ENCODE results near the gene PARP6. TPM values are rescaled to one million over a fixed set of nuclear protein-coding genes. Genes with fewer than 3 reads are reported as not detected.

The PARP6 gene
- total and polyA plus RNA-seq, 9 of the 15 experiments (the other 6 are each of a cell fraction or from before 2014, with no cell fraction given): 14.8 to 83.2 (median 28.3) TPM

DNA sequence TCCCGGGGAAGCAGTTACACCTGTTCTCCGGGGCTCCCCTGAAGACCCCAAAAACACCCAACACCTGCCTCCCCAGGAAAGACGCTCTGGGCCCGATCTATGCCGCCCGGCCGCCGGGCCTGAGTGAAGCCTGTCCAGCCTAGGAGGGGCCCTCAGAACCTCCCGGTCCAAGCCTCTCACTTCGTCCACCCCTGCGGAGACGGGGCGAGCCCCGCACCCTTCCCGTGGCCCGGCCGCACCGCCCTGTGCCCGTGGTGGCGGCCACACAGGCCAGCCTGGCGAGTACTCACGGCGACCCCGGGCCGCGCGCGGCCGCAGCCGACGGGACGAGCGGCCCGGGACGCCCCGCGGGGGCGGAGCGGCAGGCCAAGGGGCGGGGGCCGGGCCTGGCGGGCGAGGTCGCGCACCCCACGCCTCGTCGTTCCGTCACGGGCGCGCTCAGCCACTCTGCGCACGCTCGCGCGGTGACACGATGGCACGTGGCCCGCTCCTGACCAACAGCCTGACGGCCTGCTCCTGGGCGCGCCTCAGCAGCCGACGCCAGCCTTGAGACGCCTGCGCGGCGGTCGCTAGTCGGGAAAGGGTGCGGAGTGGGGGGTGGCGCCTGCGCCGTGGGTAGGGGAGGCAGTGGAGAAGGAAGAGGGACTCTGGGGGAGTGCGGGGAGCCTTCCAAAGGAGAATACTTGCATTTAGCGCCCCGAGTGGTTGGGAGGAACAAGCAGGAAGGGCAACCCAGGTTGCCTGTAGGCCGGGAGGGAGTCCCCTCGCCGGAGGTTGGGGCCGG is at the start of gene PARP6 (continued):
- TF ChIP-seq MTF1 (CRISPR knock-in tag; IDR thresholded peaks at IDR 0.05; ENCODE audit: borderline replicate concordance) (no peak), CBX5 (IDR thresholded peaks at IDR 0.05; ENCODE audit: borderline replicate concordance, low read depth) (no peak), SMARCA4 (IDR thresholded peaks at IDR 0.05) (no peak), ETV6 (IDR thresholded peaks at IDR 0.05; ENCODE audit: borderline replicate concordance in 1 of 2, low read depth in 2 of 2, low read length in 1 of 2) (0 out of 4 replicates have a peak, but pooled peaks of 1 of the 2 experiments have one; percentile 40), ETV6 (CRISPR knock-in tag; IDR thresholded peaks at IDR 0.05; ENCODE audit: borderline replicate concordance) (no peak), HOXB6 (CRISPR knock-in tag; IDR thresholded peaks at IDR 0.05; ENCODE audit: borderline replicate concordance) (no peak), KLF6 (CRISPR knock-in tag; IDR thresholded peaks at IDR 0.05; ENCODE audit: borderline replicate concordance) (no peak), ZNF140 (CRISPR knock-in tag; IDR thresholded peaks at IDR 0.05) (no peak), PHTF2 (CRISPR knock-in tag; IDR thresholded peaks at IDR 0.05) (no peak), PURB (CRISPR knock-in tag; IDR thresholded peaks at IDR 0.05; ENCODE audit: low read depth) (no peak), MCM5 (IDR thresholded peaks at IDR 0.05; ENCODE audit: low read depth) (no peak), MTA3 (IDR thresholded peaks at IDR 0.05; ENCODE audit: borderline replicate concordance) (peak; percentile 72; the same call in 1 of the 2 replicates), SREBF2 (CRISPR knock-in tag; IDR thresholded peaks at IDR 0.05) (no peak), U2AF2 (optimal IDR thresholded peaks at IDR 0.05; ENCODE audit: low read depth, low read length) (no peak), RBM22 (IDR thresholded peaks at IDR 0.05; ENCODE audit: low read depth, low read length, poor library complexity, severe bottlenecking) (no peak), CBX2 (IDR thresholded peaks at IDR 0.05; ENCODE audit: insufficient read depth, low read length, poor library complexity, severe bottlenecking) (no peak)
- TF ChIP-seq, protein P1, sequence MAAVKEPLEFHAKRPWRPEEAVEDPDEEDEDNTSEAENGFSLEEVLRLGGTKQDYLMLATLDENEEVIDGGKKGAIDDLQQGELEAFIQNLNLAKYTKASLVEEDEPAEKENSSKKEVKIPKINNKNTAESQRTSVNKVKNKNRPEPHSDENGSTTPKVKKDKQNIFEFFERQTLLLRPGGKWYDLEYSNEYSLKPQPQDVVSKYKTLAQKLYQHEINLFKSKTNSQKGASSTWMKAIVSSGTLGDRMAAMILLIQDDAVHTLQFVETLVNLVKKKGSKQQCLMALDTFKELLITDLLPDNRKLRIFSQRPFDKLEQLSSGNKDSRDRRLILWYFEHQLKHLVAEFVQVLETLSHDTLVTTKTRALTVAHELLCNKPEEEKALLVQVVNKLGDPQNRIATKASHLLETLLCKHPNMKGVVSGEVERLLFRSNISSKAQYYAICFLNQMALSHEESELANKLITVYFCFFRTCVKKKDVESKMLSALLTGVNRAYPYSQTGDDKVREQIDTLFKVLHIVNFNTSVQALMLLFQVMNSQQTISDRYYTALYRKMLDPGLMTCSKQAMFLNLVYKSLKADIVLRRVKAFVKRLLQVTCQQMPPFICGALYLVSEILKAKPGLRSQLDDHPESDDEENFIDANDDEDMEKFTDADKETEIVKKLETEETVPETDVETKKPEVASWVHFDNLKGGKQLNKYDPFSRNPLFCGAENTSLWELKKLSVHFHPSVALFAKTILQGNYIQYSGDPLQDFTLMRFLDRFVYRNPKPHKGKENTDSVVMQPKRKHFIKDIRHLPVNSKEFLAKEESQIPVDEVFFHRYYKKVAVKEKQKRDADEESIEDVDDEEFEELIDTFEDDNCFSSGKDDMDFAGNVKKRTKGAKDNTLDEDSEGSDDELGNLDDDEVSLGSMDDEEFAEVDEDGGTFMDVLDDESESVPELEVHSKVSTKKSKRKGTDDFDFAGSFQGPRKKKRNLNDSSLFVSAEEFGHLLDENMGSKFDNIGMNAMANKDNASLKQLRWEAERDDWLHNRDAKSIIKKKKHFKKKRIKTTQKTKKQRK (IDR thresholded peaks at IDR 0.05; ENCODE audit: borderline replicate concordance, low read depth, low read length): no peak
- TF ChIP-seq, protein P2, sequence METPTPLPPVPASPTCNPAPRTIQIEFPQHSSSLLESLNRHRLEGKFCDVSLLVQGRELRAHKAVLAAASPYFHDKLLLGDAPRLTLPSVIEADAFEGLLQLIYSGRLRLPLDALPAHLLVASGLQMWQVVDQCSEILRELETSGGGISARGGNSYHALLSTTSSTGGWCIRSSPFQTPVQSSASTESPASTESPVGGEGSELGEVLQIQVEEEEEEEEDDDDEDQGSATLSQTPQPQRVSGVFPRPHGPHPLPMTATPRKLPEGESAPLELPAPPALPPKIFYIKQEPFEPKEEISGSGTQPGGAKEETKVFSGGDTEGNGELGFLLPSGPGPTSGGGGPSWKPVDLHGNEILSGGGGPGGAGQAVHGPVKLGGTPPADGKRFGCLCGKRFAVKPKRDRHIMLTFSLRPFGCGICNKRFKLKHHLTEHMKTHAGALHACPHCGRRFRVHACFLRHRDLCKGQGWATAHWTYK (CRISPR knock-in tag; IDR thresholded peaks at IDR 0.05): no peak
- TF ChIP-seq, protein P3, sequence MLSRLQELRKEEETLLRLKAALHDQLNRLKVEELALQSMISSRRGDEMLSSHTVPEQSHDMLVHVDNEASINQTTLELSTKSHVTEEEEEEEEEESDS (CRISPR knock-in tag; IDR thresholded peaks at IDR 0.05): no peak
- TF ChIP-seq, protein P4, sequence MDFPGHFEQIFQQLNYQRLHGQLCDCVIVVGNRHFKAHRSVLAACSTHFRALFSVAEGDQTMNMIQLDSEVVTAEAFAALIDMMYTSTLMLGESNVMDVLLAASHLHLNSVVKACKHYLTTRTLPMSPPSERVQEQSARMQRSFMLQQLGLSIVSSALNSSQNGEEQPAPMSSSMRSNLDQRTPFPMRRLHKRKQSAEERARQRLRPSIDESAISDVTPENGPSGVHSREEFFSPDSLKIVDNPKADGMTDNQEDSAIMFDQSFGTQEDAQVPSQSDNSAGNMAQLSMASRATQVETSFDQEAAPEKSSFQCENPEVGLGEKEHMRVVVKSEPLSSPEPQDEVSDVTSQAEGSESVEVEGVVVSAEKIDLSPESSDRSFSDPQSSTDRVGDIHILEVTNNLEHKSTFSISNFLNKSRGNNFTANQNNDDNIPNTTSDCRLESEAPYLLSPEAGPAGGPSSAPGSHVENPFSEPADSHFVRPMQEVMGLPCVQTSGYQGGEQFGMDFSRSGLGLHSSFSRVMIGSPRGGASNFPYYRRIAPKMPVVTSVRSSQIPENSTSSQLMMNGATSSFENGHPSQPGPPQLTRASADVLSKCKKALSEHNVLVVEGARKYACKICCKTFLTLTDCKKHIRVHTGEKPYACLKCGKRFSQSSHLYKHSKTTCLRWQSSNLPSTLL (IDR thresholded peaks at IDR 0.05): no peak
